AG04449 (cell line): Measurements from ENCODE around the gene NEDD8.

Source experiments
- CTCF ChIA-PET: fragments of 350-600 bp; formaldehyde crosslinking; extraction: SDS; loops from one replicate; lab custom pipeline; 2021; ENCODE audit warnings: antibody characterized with exemption; lab: Yijun Ruan, JAX
- POLR2A ChIA-PET: fragments of 400-600, 350-600 bp; formaldehyde crosslinking; extraction: SDS; loops from one replicate; lab custom pipeline; 2020; ENCODE audit warnings: antibody characterized with exemption, inconsistent platforms; lab: Yijun Ruan, JAX
- DNase-seq: peaks from one replicate; pipeline ENCODE4 v3.0.0-alpha.2; 2010; ENCODE audit warnings: low read depth, low spot score
- H3K4me3 ChIP-seq: 2 replicates; pipeline ENCODE4 v1.5.1; 2011; ENCODE audit warnings: low read depth, mild to moderate bottlenecking, control low read depth, low read length
- CTCF ChIP-seq: IDR thresholded peaks from one replicate; pipeline ENCODE4 v1.5.1; 2011; ENCODE audit warnings: mild to moderate bottlenecking, moderate library complexity, low read length, control low read depth, inconsistent platforms; ENCODE audit not compliant: insufficient read depth; ENCODE audit errors: missing control alignments

NEDD8 gene

GRCh38 chr14:24185741-24186140 lies 46.4 kb downstream of the NEDD8 start:
- no peak for TF ChIP-seq CTCF
- ChIA-PET CTCF (interaction anchor here (0.6 to 7.5 kb wide), 5 partner anchors 24 to 122 kb away, joined by 3 to 60 read pairs (median 4); partner anchors contain the start of genes CIDEB, EMC9 and IRF9), POLR2A (interaction anchor here (1.0 kb wide), 1 partner anchor 8 kb away, joined by 3 read pairs; no protein-coding TSS in a partner anchor)
- no peak overlapping the region for H3K4me3 ChIP-seq
- DNase-seq: no peak

DNA sequence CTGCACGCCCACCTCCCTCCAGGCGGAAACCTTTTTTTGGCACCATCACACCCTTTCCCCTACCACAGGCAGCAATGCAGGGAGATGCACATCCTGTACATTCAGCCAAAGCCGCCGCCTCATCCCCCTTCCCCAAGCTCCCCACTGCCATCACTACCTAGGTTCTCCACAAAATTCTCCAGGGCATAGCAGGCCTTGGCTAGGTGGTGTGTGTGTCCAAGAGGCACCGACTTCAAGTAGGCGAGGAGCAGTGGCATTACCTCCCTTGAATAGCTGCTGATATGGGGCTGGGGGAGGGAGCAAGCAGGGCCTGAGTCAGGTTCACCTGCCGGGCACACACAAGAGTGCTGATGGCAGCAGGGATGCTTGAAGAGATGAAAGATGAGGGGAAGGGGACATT lies 47.1 kb downstream of the NEDD8 start:
- ChIA-PET CTCF (interaction anchor here (0.6 to 7.5 kb wide), 5 partner anchors 24 to 112 kb away, joined by 3 to 60 read pairs (median 3); partner anchors contain the start of genes EMC9 and IRF9), POLR2A (no interaction called here)
- no peak overlapping the region for H3K4me3 ChIP-seq
- no peak for DNase-seq
- no peak for TF ChIP-seq CTCF

DNA sequence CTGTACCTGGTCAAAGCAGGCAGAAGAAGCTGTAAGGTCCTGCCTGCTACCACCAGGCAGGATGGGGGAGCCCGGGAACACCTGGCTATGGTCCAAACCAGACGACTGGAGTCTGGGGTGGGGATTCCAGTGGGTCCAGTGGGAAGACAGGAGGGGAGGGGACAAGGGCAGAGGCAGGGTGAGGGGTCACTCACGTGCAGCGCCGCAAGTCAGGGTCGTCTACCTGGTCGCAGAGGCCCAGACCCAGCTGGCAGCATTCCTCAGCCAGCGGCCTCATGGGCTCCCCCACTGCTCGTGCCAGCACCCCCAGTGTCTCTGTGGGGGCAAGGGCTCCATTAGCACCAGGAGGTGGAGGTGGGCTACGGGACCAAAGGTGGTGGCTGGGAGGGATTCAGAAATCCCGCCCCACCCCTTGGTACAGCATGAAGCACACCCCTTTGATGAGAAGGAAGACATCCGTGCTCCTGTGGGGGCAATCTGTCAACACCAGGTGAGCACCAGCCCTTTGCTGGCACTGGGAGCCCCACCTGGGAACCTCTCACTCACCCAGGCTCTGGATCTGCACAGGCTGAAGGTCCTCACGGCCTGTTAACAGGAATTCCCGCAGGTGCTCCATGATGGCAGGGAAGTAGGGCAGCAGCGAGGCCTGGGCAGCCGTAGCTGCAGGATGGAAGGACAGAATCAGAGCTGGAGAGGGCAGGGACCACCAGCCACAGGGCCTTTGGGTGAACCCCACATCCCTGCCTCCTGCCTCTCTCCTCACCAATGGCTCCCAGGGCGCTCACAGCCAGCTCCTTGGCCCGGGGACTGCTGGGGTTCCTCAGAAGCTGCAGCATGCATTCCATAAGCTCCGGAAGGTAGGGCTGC lies 47.8 kb downstream of the NEDD8 start:
- no peak for DNase-seq
- ChIA-PET CTCF (interaction anchor here (0.7 to 7.5 kb wide), 4 partner anchors 23 to 149 kb away, joined by 3 to 60 read pairs (median 4); partner anchors contain the start of gene IRF9), POLR2A (interaction anchor here (0.6 kb wide), 1 partner anchor 14 kb away, joined by 3 read pairs; no protein-coding TSS in a partner anchor)
- no peak overlapping the region for H3K4me3 ChIP-seq
- no peak for TF ChIP-seq CTCF

DNA sequence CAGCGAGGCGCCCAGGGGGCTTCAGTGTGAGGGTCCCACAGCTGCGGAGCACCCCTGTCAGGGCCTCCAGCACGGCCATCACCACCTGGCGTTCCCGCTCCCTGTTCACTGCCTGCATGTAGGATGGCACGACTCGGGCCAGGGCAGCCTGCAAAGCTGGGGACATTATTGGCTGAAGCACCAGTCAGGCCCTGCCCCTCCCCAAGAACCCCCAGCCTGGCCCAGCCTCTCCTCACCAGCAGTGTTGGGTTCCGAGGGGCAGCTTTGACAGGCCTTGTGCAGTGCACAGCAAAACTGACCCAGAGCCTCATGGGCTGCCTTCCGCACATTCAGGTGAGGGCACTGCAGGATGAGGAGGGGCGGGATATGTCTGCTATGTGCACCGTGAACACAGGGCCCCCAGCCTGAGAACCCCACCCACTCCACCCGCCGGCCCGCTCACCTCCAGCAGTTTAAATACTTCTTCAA lies 49.1 kb downstream of the NEDD8 start:
- CTCF ChIA-PET: interaction anchor here (1.1 to 7.5 kb wide), 2 partner anchors 22 to 115 kb away, joined by 4 to 60 read pairs; partner anchors contain the start of gene IRF9
- no peak for TF ChIP-seq CTCF
- POLR2A ChIA-PET: no interaction called here
- H3K4me3 ChIP-seq: no peak overlapping the region
- no peak for DNase-seq

GRCh38 chr14:24182110-24182882 lies 49.9 kb downstream of the NEDD8 start:
- POLR2A ChIA-PET: interaction anchor here (0.9 kb wide), 1 partner anchor 9 kb away, joined by 4 read pairs; no protein-coding TSS in a partner anchor

More at GRCh38 chr14:24182110-24182882, 49.9 kb downstream of the NEDD8 start:
- no peak for TF ChIP-seq CTCF
- DNase-seq: no peak
- no peak overlapping the region for H3K4me3 ChIP-seq
- CTCF ChIA-PET: interaction anchor here (1.1 to 7.5 kb wide), 2 partner anchors 21 to 115 kb away, joined by 4 to 60 read pairs; partner anchors contain the start of gene IRF9
